ENCODE measurements around the gene MRPS9.

- TF ChIP-seq CTCF (IDR thresholded peaks at IDR 0.05) (no peak), POLR2A (IDR thresholded peaks at IDR 0.05; ENCODE audit: low read depth) (no peak)
Measured at GRCh38 chr2:105085525-105085924, 47.7 kb downstream of the MRPS9 start.

Data from esophagus muscularis mucosa (tissue), 3 donors.